Gastroesophageal sphincter (tissue), 4 donors: Measurements from ENCODE around the gene PCNT. TPM values are rescaled to one million over a fixed set of nuclear protein-coding genes. Genes with fewer than 3 reads are reported as not detected.
"Not testable (repeated sequence)": the region's sequence is repeated elsewhere in the genome, so short reads cannot be mapped to it uniquely, and the experiment has no call there.

Experiments
- ATAC-seq: fragments of 150-250 bp; one replicate; pipeline ENCODE4 v1.9.1; 2016; ENCODE audit warnings: mild to moderate bottlenecking, moderate library complexity
- H3K27ac ChIP-seq, 4 donors: fragments of 200-600 bp; sonication (generic) in 3 of 4; 1 replicate in 3 of 4; 2 replicates in 1 of 4; pipeline ENCODE4 v1.5.1; 2016 to 2019
- H3K27me3 ChIP-seq: fragments of 200-600 bp; sonication (generic); one replicate; pipeline ENCODE4 v1.5.1; 2019
- H3K36me3 ChIP-seq, 2 donors: fragments of 200-600 bp; sonication (generic); one replicate each; pipeline ENCODE4 v1.5.1; 2019; ENCODE audit warnings: control low read depth in 1 of 2
- H3K4me1 ChIP-seq, 3 donors: fragments of 200-600 bp; sonication (generic); 1 replicate in 2 of 3; 2 replicates in 1 of 3; pipeline ENCODE4 v1.5.1; 2016 to 2019; ENCODE audit warnings: control low read depth in 2 of 3
- H3K4me3 ChIP-seq, 2 donors: fragments of 200-600 bp; sonication (generic); one replicate each; pipeline ENCODE4 v1.5.1; 2019; ENCODE audit warnings: mild to moderate bottlenecking in 1 of 2, moderate library complexity in 1 of 2
- H3K9me3 ChIP-seq, 3 donors: fragments of 200-600 bp; sonication (generic); one replicate each; pipeline ENCODE4 v1.5.1; 2017 to 2019; ENCODE audit warnings: control low read depth in 2 of 3
- EP300 ChIP-seq: sonication (generic); formaldehyde crosslinking; IDR thresholded peaks from one replicate; pipeline ENCODE4 v1.6.1; 2017; ENCODE audit warnings: antibody characterized with exemption, mild to moderate bottlenecking
- POLR2A ChIP-seq, 2 donors: fragments of 450-650 bp; IDR thresholded peaks; one replicate each; pipeline ENCODE4 v1.6.1; 2017; ENCODE audit warnings: antibody characterized with exemption in 2 of 2, mild to moderate bottlenecking in 2 of 2, moderate library complexity in 1 of 2
- POLR2AphosphoS5 ChIP-seq: sonication (generic); formaldehyde crosslinking; IDR thresholded peaks from one replicate; pipeline ENCODE4 v1.6.1; 2017; ENCODE audit warnings: antibody characterized with exemption
- WGBS, 2 donors: methylation state at CpG; one replicate each; pipeline ENCODE4 v1.1.5; 2018; ENCODE audit warnings: low coverage in 1 of 2; 5-methylcytosine and 5-hydroxymethylcytosine counted together
- total RNA-seq, 4 donors: library from RNA; depleted of rRNA; stranded (reverse); fragments of >200 nt; gene quantifications; one replicate each; pipeline ENCODE4 v1.1.0, GENCODE V29; 2016
- TF ChIP-seq, protein P1 (sequence below), 4 experiments: fragments of 200-600 bp in 2 of 4; fragments of 450-650 bp in 2 of 4; sonication (generic) in 1 of 4; IDR thresholded peaks; one replicate each; pipeline ENCODE4 v1.5.1; 2017 to 2019; ENCODE audit warnings: antibody characterized with exemption in 4 of 4, mild to moderate bottlenecking in 2 of 4, moderate library complexity in 2 of 4

The PCNT gene
- total RNA-seq, 4 donors from 2014 or later: 24.3 to 31.1 (median 27.3) TPM

DNA sequence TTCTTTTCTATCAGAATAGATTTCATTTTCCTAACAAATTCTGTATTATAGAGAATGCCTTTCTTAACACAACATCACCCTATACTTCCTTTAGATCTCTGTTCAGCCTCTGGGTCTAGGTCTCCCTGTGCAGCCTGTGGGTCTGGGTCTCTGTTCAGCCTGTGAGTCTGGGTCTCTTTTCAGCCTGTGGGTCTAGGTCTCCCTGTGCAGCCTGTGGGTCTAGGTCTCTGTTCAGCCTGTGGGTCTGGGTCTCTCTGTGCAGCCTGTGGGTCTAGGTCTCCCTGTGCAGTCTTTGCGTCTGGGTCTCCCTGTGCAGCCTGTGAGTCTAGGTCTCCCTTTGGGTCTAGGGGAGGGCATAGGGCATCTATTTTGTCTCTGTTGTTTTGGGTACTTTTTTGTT lies 75.2 kb downstream of the PCNT start:
- TF ChIP-seq POLR2A (IDR thresholded peaks at IDR 0.05): no peak
- TF ChIP-seq, protein P1, sequence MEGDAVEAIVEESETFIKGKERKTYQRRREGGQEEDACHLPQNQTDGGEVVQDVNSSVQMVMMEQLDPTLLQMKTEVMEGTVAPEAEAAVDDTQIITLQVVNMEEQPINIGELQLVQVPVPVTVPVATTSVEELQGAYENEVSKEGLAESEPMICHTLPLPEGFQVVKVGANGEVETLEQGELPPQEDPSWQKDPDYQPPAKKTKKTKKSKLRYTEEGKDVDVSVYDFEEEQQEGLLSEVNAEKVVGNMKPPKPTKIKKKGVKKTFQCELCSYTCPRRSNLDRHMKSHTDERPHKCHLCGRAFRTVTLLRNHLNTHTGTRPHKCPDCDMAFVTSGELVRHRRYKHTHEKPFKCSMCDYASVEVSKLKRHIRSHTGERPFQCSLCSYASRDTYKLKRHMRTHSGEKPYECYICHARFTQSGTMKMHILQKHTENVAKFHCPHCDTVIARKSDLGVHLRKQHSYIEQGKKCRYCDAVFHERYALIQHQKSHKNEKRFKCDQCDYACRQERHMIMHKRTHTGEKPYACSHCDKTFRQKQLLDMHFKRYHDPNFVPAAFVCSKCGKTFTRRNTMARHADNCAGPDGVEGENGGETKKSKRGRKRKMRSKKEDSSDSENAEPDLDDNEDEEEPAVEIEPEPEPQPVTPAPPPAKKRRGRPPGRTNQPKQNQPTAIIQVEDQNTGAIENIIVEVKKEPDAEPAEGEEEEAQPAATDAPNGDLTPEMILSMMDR (IDR thresholded peaks at IDR 0.05): no peak
- no peak for TF ChIP-seq EP300
- no peak for TF ChIP-seq POLR2AphosphoS5
- no peaks in the 10 kb centered on the region for H3K9me3 ChIP-seq
- no peak overlapping the region for H3K4me3 ChIP-seq
- peaks cover 0 to 94% of the 10 kb centered on the region in 2 donors for H3K36me3 ChIP-seq
- WGBS, 2 donors: 67 to 83% methylated on average over 1 of the region's 1 CpG
- ATAC-seq: no peak
- H3K27ac ChIP-seq: no peak overlapping the region
- no peaks in the 10 kb centered on the region for H3K27me3 ChIP-seq
- no peaks in the 10 kb centered on the region for H3K4me1 ChIP-seq

DNA sequence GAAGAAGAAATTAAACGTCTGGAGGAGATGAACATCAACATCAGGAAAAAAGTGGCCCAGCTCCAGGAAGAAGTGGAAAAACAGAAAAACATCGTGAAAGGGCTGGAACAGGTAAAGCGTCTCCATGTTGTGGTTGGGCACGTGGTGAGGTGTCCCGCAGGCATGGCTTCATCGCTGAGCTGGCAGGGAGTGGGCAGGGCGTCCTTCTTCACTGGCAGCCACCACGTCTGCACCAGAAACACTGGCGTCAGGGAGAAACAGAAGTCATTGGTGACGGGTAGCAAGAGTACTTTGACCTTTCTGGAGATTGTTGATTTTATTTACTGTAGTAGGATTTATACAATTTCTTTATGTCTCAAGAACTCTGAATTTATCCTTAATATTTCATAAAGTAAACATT lies 75.7 kb downstream of the PCNT start:
- H3K27ac ChIP-seq: no peak overlapping the region
- ATAC-seq: no peak
- H3K4me3 ChIP-seq: no peak overlapping the region
- H3K36me3 ChIP-seq: peaks cover 0 to 94% of the 10 kb centered on the region in 2 donors
- H3K4me1 ChIP-seq: no peaks in the 10 kb centered on the region
- no peaks in the 10 kb centered on the region for H3K9me3 ChIP-seq
- WGBS, 2 donors: 70 to 72% methylated on average over 10 of the region's 10 CpGs
- TF ChIP-seq, protein P1 (IDR thresholded peaks at IDR 0.05): no peak
- TF ChIP-seq EP300 (no peak), POLR2A (IDR thresholded peaks at IDR 0.05) (no peak), POLR2AphosphoS5 (no peak)
- no peaks in the 10 kb centered on the region for H3K27me3 ChIP-seq

- Histone ChIP-seq H3K27me3 (no peaks in the 10 kb centered on the region), H3K27ac (no peak overlapping the region), H3K9me3 (no peaks in the 10 kb centered on the region), H3K4me3 (no peak overlapping the region), H3K4me1 (no peaks in the 10 kb centered on the region), H3K36me3 (peaks cover 0 to 99% of the 10 kb centered on the region in 2 donors)
- TF ChIP-seq, protein P1 (IDR thresholded peaks at IDR 0.05): no peak
- TF ChIP-seq POLR2AphosphoS5: no peak
- TF ChIP-seq EP300: no peak
- no peak for TF ChIP-seq POLR2A (IDR thresholded peaks at IDR 0.05)
- 93% methylated on average over 13 of the region's 13 CpGs; no CpG with 5 or more reads in 1 of the 2 donors for WGBS, 2 donors
- ATAC-seq: no peak
Observed at GRCh38 chr21:46401186-46401910, 77.4 kb downstream of the PCNT start.

GRCh38 chr21:46402421-46402820 lies 78.5 kb downstream of the PCNT start:
- H3K36me3 ChIP-seq: peaks cover 0 to 91% of the 10 kb centered on the region in 2 donors
- H3K27me3 ChIP-seq: no peaks in the 10 kb centered on the region
- 85 to 100% methylated on average over 2 to 15 of the region's 15 CpGs for WGBS, 2 donors
- no peaks in the 10 kb centered on the region for H3K9me3 ChIP-seq
- no peak for TF ChIP-seq POLR2AphosphoS5
- TF ChIP-seq, protein P1 (IDR thresholded peaks at IDR 0.05): no peak
- no peak for TF ChIP-seq POLR2A (IDR thresholded peaks at IDR 0.05)
- no peak for TF ChIP-seq EP300
- H3K4me3 ChIP-seq: no peak overlapping the region
- ATAC-seq: no peak
- H3K27ac ChIP-seq: no peak overlapping the region
- no peaks in the 10 kb centered on the region for H3K4me1 ChIP-seq

DNA sequence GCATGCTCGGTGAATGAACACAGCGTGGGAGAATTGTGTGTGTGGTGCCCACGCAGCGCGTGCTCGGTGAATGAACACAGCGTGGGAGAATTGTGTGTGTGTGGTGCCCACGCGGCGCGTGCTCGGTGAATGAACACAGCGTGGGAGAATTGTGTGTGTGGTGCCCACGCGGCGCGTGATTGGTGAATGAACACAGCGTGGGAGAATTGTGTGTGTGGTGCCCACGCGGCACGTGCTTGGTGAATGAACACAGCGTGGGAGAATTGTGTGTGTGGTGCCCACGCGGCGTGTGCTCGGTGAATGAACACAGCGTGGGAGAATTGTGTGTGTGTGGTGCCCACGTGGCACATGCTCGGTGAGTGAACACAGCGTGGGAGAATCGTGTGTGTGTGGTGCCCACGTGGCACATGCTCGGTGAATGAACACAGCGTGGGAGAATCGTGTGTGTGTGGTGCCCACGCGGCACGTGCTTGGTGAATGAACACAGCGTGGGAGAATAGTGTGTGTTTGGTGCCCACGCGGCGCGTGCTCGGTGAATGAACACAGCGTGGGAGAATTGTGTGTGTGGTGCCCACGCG lies 79.4 kb downstream of the PCNT start:
- H3K27me3 ChIP-seq, H3K4me3 ChIP-seq, H3K27ac ChIP-seq, H3K9me3 ChIP-seq, ATAC-seq, H3K4me1 ChIP-seq: not testable (repeated sequence)
- WGBS, 2 donors: 95% methylated on average over 33 to 44 of the region's 47 CpGs
- H3K36me3 ChIP-seq: peaks cover 0 to 84% of the 10 kb centered on the region in 2 donors
